T-helper 22 cell (primary cell): ENCODE measurements around the gene USP7.
"Not testable (repeated sequence)": the region's sequence is repeated elsewhere in the genome, so short reads cannot be mapped to it uniquely, and the experiment has no call there.

Source experiments
- DNase-seq: peaks from one replicate; pipeline ENCODE4 v3.0.0-alpha.2; 2020; ENCODE audit warnings: low read depth

Gene USP7

GRCh38 chr16:8843296-8843695, 120.4 kb downstream of the USP7 start:
- not testable (repeated sequence) for DNase-seq
